ENCODE measurements around the gene LRRFIP1. TPM values are rescaled to one million over a fixed set of nuclear protein-coding genes. Genes with fewer than 3 reads are reported as not detected.

LRRFIP1 gene
- total RNA-seq, 4 donors from 2014 or later: 62.8 to 199 (median 121) TPM

GRCh38 chr2:237673130-237674001 lies 46.0 kb downstream of the LRRFIP1 start:
- TF ChIP-seq CTCF (IDR thresholded peaks at IDR 0.05): peak; percentile 43 to 58 (median 53)
- TF ChIP-seq POLR2A (IDR thresholded peaks at IDR 0.05): no peak
- H3K4me1 ChIP-seq: peaks cover 19 to 21% of the 10 kb centered on the region in 2 donors
- H3K9me3 ChIP-seq: no peaks in the 10 kb centered on the region
- no peak for DNase-seq
- H3K27me3 ChIP-seq: no peaks in the 10 kb centered on the region
- no peaks in the 10 kb centered on the region for H3K36me3 ChIP-seq
- intact Hi-C loops (cut with DNase I; ENCODE audit: low total_unique reads): loop anchor here (5.0 kb wide), 1 partner anchor 74 kb away; no protein-coding TSS in a partner anchor
- H3K4me3 ChIP-seq: no peak overlapping the region
- peak overlapping the region; percentile 92 to 97 for H3K27ac ChIP-seq

- H3K27me3 ChIP-seq: no peaks in the 10 kb centered on the region
- H3K36me3 ChIP-seq: no peaks in the 10 kb centered on the region
- peak; percentile 84 to 89 for DNase-seq
- peak overlapping the region; percentile 92 to 97 for H3K27ac ChIP-seq
- TF ChIP-seq CTCF (IDR thresholded peaks at IDR 0.05): peak in 3 of 4 experiments; percentile 2 to 43 (median 31)
- peak; percentile 37 to 60 for TF ChIP-seq POLR2A (IDR thresholded peaks at IDR 0.05)
- no peak overlapping the region for H3K4me3 ChIP-seq
- intact Hi-C loops (cut with DNase I; ENCODE audit: low total_unique reads): loop anchor here (5.0 kb wide), 1 partner anchor 72 kb away; no protein-coding TSS in a partner anchor
- H3K9me3 ChIP-seq: no peaks in the 10 kb centered on the region
- H3K4me1 ChIP-seq: peaks cover 16 to 20% of the 10 kb centered on the region in 2 donors
These were observed 47.4 kb downstream of the LRRFIP1 start for GRCh38 chr2:237674731-237675276.

GRCh38 chr2:237675316-237675715 lies 47.9 kb downstream of the LRRFIP1 start:
- peak overlapping the region; percentile 92 to 97 for H3K27ac ChIP-seq
- H3K4me3 ChIP-seq: no peak overlapping the region
- intact Hi-C loops (cut with DNase I; ENCODE audit: low total_unique reads): no loop called here
- H3K4me1 ChIP-seq: peaks cover 13 to 17% of the 10 kb centered on the region in 2 donors
- DNase-seq: no peak
- H3K36me3 ChIP-seq: no peaks in the 10 kb centered on the region
- TF ChIP-seq POLR2A (IDR thresholded peaks at IDR 0.05): no peak
- peak in 1 of 4 experiments; percentile 1 for TF ChIP-seq CTCF (IDR thresholded peaks at IDR 0.05)
- no peaks in the 10 kb centered on the region for H3K27me3 ChIP-seq
- no peaks in the 10 kb centered on the region for H3K9me3 ChIP-seq

- H3K4me1 ChIP-seq: peaks cover 0 to 8% of the 10 kb centered on the region in 2 donors
- no peaks in the 10 kb centered on the region for H3K27me3 ChIP-seq
- TF ChIP-seq CTCF (IDR thresholded peaks at IDR 0.05) (no peak), POLR2A (IDR thresholded peaks at IDR 0.05) (no peak)
- DNase-seq: no peak
- H3K27ac ChIP-seq: peak overlapping the region; percentile 92 to 97
- H3K9me3 ChIP-seq: no peaks in the 10 kb centered on the region
- no peak overlapping the region for H3K4me3 ChIP-seq
- intact Hi-C loops (cut with DNase I; ENCODE audit: low total_unique reads): no loop called here
- no peaks in the 10 kb centered on the region for H3K36me3 ChIP-seq
These were observed 53.5 kb downstream of the LRRFIP1 start for GRCh38 chr2:237680702-237681478.

Data from uterus (tissue), 4 donors.